Kidney epithelial cell (primary cell): ENCODE data around the gene CPSF3. TPM values are rescaled to one million over a fixed set of nuclear protein-coding genes. Genes with fewer than 3 reads are reported as not detected.
"Not testable (repeated sequence)": the region's sequence is repeated elsewhere in the genome, so short reads cannot be mapped to it uniquely, and the experiment has no call there.

Source experiments
- DNase-seq: peaks from one replicate; pipeline ENCODE4 v3.0.0-alpha.2; 2010; ENCODE audit warnings: low read depth
- H3K27me3 ChIP-seq: 2 replicates; pipeline ENCODE4 v1.6.0; 2011; ENCODE audit warnings: low read length; ENCODE audit not compliant: control insufficient read depth, insufficient read depth
- H3K36me3 ChIP-seq: 2 replicates; pipeline ENCODE4 v1.5.1; 2011; ENCODE audit warnings: low read length; ENCODE audit not compliant: control insufficient read depth, insufficient read depth
- H3K4me3 ChIP-seq: 2 replicates; pipeline ENCODE4 v1.5.1; 2011; ENCODE audit warnings: low read depth, mild to moderate bottlenecking, control low read depth, low read length
- total RNA-seq: library from RNA; depleted of rRNA; stranded (reverse); fragments of >200 nt; gene quantifications from 2 replicates; pipeline ENCODE4 v1.2.3, GENCODE V29; 2015
- TF ChIP-seq, protein P1 (sequence below): IDR thresholded peaks from 2 replicates; pipeline ENCODE4 v1.5.1; 2011; ENCODE audit warnings: mild to moderate bottlenecking, moderate library complexity, low read length, control low read depth, inconsistent platforms; ENCODE audit not compliant: insufficient read depth, poor library complexity, severe bottlenecking

Gene CPSF3
- total RNA-seq, 1 donor from 2014 or later = 43.1 TPM

DNA sequence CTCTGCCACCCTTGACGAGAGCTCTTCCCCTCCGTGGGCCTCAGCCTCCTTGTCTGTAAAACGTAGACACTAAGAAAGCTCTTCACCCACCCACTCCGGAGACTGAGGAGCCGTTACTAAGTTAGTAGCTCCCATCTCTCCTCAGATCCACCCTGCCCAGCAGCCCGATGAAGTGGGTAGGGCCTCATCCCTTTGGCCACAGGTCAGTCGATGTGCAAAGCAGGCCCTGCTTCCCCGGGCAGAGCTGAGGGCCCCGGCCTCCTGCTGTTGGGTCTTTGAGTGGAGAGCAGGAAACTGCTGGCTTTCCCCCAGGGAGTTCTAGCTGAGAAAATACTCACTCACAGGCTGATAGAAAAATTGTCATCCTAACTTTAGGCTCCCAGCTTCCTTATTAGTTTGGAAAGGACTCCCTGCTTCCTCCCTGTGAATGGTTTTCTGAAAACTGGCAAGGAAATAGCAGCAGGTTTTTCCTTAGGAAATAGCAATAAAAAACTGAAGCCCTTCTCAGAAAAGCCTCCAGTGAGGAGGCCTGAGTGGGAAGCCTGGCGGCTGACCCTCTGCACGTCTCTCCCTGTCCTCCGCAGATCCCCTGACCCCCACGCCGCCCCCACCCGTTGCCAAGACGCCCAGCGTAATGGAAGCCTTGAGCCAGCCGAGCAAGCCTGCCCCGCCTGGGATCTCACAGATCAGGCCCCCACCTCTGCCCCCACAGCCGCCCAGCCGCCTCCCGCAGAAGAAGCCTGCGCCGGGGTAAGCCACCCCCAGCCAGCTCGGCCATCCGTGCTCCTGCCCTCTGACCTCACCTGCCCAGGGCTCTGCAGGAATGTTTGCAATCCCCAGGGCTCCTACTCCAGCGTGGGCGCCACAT is 30.3 kb upstream of the CPSF3 start:
- Histone ChIP-seq H3K36me3 (peaks cover 8% of the 10 kb centered on the region), H3K4me3 (no peak overlapping the region), H3K27me3 (no peaks in the 10 kb centered on the region)
- DNase-seq = no peak
- TF ChIP-seq, protein P1, sequence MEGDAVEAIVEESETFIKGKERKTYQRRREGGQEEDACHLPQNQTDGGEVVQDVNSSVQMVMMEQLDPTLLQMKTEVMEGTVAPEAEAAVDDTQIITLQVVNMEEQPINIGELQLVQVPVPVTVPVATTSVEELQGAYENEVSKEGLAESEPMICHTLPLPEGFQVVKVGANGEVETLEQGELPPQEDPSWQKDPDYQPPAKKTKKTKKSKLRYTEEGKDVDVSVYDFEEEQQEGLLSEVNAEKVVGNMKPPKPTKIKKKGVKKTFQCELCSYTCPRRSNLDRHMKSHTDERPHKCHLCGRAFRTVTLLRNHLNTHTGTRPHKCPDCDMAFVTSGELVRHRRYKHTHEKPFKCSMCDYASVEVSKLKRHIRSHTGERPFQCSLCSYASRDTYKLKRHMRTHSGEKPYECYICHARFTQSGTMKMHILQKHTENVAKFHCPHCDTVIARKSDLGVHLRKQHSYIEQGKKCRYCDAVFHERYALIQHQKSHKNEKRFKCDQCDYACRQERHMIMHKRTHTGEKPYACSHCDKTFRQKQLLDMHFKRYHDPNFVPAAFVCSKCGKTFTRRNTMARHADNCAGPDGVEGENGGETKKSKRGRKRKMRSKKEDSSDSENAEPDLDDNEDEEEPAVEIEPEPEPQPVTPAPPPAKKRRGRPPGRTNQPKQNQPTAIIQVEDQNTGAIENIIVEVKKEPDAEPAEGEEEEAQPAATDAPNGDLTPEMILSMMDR = no peak

GRCh38 chr2:9394816-9395215 is 28.6 kb upstream of the CPSF3 start:
- DNase-seq = no peak
- Histone ChIP-seq H3K4me3 (no peak overlapping the region), H3K36me3 (peaks cover 7% of the 10 kb centered on the region), H3K27me3 (no peaks in the 10 kb centered on the region)
- TF ChIP-seq, protein P1 = no peak

DNA sequence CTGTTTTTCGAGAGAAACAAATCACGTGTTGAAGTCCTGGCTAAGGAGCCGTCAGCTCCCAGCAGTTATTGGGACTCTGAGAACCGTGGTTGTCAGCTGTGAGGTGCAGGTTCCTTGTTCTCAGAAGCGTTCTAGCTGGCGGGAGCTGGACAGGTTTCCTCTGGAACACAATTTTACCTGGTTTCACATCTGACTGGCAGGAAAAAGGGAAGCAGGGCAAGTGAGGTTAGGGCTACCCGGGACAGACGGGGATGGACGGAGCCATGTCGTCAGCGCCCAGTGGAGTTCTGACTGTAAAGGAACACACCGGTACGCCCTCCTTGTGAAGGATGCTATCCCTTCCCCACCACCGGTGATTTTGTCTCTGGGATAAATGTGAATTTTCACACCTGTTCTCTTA is 26.3 kb upstream of the CPSF3 start:
- TF ChIP-seq, protein P1 = no peak
- DNase-seq = no peak
- Histone ChIP-seq H3K27me3 (no peaks in the 10 kb centered on the region), H3K4me3 (no peak overlapping the region), H3K36me3 (peaks cover 5% of the 10 kb centered on the region)

- not testable (repeated sequence) for DNase-seq, H3K36me3 ChIP-seq, H3K4me3 ChIP-seq, H3K27me3 ChIP-seq
These were observed 25.2 kb upstream of the CPSF3 start for GRCh38 chr2:9398251-9398650.

DNA sequence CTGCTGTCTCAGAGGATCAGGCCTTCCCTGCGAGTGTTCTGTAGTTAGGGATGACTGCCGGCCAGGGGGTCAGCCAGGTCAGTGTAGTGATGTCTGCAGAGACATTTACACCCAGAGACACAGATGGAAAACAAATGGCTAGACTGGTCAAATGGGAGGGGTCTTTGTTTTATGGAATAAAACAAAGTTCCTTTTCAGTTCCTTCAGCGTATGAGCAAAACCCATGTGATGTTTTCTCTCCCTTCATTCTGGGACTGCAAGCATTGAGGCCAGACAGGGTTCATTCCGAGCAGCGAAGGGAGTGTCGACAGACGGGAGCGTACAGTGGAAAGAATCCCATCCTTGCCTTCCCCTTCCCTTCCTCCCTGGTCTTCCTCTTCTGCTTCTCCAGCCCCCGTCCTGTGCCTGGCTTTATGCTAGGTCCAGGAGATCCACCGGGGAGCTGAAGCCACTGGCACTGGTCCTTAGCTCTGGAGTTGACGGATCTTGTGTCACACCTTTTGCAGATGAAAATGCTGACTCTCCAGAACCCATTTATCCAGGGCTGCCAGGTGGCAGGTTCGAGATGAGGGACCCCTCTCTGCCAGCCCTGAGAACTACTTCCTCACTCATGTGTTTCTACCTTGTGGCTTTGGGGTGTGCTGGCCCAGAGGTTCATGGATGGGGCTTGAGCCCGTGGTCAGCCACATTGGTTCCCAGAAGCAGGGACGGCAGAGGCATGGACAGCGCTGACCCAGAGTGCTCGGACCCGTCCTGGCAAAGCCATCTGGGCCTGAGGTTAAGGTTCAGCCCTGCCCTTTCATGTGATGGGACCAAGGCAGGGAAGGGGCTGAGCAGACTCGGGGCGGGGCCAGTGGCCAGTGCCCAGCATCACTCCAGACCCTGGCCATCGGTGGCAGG is 24.3 kb upstream of the CPSF3 start:
- TF ChIP-seq, protein P1 = no peak
- H3K36me3 ChIP-seq = peaks cover 5% of the 10 kb centered on the region
- H3K27me3 ChIP-seq = no peaks in the 10 kb centered on the region
- DNase-seq = no peak
- H3K4me3 ChIP-seq = no peak overlapping the region
